Measurements from ENCODE around the gene ANO1. TPM values are rescaled to one million over a fixed set of nuclear protein-coding genes. Genes with fewer than 3 reads are reported as not detected.

Gene ANO1
- total RNA-seq, 1 donor from 2014 or later: 1.2 TPM

- no peak for DNase-seq (ENCODE audit: low read depth)
- TF ChIP-seq, protein P1, sequence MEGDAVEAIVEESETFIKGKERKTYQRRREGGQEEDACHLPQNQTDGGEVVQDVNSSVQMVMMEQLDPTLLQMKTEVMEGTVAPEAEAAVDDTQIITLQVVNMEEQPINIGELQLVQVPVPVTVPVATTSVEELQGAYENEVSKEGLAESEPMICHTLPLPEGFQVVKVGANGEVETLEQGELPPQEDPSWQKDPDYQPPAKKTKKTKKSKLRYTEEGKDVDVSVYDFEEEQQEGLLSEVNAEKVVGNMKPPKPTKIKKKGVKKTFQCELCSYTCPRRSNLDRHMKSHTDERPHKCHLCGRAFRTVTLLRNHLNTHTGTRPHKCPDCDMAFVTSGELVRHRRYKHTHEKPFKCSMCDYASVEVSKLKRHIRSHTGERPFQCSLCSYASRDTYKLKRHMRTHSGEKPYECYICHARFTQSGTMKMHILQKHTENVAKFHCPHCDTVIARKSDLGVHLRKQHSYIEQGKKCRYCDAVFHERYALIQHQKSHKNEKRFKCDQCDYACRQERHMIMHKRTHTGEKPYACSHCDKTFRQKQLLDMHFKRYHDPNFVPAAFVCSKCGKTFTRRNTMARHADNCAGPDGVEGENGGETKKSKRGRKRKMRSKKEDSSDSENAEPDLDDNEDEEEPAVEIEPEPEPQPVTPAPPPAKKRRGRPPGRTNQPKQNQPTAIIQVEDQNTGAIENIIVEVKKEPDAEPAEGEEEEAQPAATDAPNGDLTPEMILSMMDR (conservative IDR thresholded peaks at IDR 0.05; ENCODE audit: low read depth, low read length): no peak
- no peak overlapping the region for H3K4me3 ChIP-seq (ENCODE audit: low read depth, low read length)
Measured at GRCh38 chr11:70229737-70230136, 151.6 kb downstream of the ANO1 start.

GRCh38 chr11:70230151-70230839, 152.2 kb downstream of the ANO1 start:
- TF ChIP-seq, protein P1 (conservative IDR thresholded peaks at IDR 0.05; ENCODE audit: low read depth, low read length): no peak
- H3K4me3 ChIP-seq (ENCODE audit: low read depth, low read length): no peak overlapping the region
- no peak for DNase-seq (ENCODE audit: low read depth)

- no peak for DNase-seq (ENCODE audit: low read depth)
- H3K4me3 ChIP-seq (ENCODE audit: low read depth, low read length): no peak overlapping the region
- TF ChIP-seq, protein P1 (conservative IDR thresholded peaks at IDR 0.05; ENCODE audit: low read depth, low read length): no peak
Measured at GRCh38 chr11:70230840-70231710, 153.0 kb downstream of the ANO1 start.

DNA sequence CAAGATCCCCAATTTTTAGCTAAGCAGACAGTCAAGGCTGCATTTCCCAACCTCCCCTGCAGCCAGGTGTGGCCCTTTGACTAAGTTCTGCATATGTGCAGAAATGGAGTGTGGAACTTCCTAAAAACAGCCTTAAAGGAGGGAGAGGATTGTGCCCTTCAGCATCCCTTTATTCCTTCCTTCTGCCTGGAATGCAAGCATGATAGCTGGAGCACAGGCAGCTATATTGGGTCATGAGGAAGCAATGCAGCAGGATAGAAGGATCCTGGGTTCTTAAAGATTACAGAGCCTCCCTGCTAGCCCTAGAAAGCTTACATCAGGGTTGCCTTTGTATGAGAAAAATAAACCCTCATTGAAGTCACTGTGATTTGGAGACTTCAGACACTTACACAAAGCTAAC, 154.9 kb downstream of the ANO1 start:
- TF ChIP-seq, protein P1 (conservative IDR thresholded peaks at IDR 0.05; ENCODE audit: low read depth, low read length): no peak
- no peak overlapping the region for H3K4me3 ChIP-seq (ENCODE audit: low read depth, low read length)
- DNase-seq (ENCODE audit: low read depth): no peak

- DNase-seq (ENCODE audit: low read depth): peak; percentile 96
- H3K4me3 ChIP-seq (ENCODE audit: low read depth, low read length): no peak overlapping the region
- TF ChIP-seq, protein P1 (conservative IDR thresholded peaks at IDR 0.05; ENCODE audit: low read depth, low read length): no peak
Measured at GRCh38 chr11:70233511-70233934, 155.4 kb downstream of the ANO1 start.

DNA sequence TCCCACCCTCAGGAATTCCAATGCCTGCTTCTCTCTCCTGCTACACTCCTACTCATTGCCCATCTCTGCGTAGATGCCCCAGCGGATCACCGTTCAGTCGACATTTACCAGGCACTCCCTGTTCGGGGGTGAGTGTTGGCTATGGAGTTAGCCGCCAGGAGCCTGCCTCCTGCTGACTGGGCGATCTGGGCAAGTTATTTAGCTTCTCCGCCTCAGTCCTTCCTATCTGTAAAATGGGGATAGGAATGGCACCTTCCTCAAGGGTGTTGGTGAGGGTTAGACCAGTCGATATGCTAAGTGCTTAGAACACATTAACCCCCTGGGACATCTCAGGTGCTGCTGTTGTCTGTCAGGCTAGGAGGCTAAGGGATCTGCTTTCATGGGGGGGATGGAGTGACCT, 155.8 kb downstream of the ANO1 start:
- no peak for DNase-seq (ENCODE audit: low read depth)
- TF ChIP-seq, protein P1 (conservative IDR thresholded peaks at IDR 0.05; ENCODE audit: low read depth, low read length): no peak
- no peak overlapping the region for H3K4me3 ChIP-seq (ENCODE audit: low read depth, low read length)

Other genes starting within 250 kb of the ANO1 start
- gene FADD, start 125.0 kb downstream of the ANO1 start, total RNA-seq: 39.0 and 39.7 TPM in 2 replicates
- gene PPFIA1, start 192.4 kb downstream of the ANO1 start, total RNA-seq: 18.0 and 23.9 TPM in 2 replicates

All from epithelial cell of proximal tubule (primary cell).